WERI-Rb-1 (cell line): ENCODE measurements around the gene WAPL.
"Not testable (repeated sequence)": the region's sequence is repeated elsewhere in the genome, so short reads cannot be mapped to it uniquely, and the experiment has no call there.

Experiments used
- DNase-seq: peaks from one replicate; pipeline ENCODE4 v3.0.0-alpha.2; 2020
- H3K27ac ChIP-seq: fragments of 250-450 bp; sonication (Bioruptor Pico); 2 replicates; pipeline ENCODE4 v1.5.1; 2020; ENCODE audit warnings: mild to moderate bottlenecking, moderate library complexity
- H3K27me3 ChIP-seq: fragments of 250-450 bp; sonication (Bioruptor Pico); 2 replicates; pipeline ENCODE4 v1.5.1; 2021; ENCODE audit warnings: mild to moderate bottlenecking, low read depth, moderate library complexity; ENCODE audit not compliant: insufficient read depth, severe bottlenecking
- H3K36me3 ChIP-seq: fragments of 250-450 bp; sonication (Bioruptor Pico); 2 replicates; pipeline ENCODE4 v1.5.1; 2020; ENCODE audit warnings: mild to moderate bottlenecking, moderate library complexity
- H3K4me3 ChIP-seq: 2 replicates; pipeline ENCODE4 v1.5.1; 2011; ENCODE audit warnings: low read depth, mild to moderate bottlenecking, control low read depth, low read length
- H3K9me3 ChIP-seq: fragments of 250-450 bp; sonication (Bioruptor Pico); 2 replicates; pipeline ENCODE4 v1.5.1; 2021; ENCODE audit warnings: mild to moderate bottlenecking, moderate library complexity; ENCODE audit not compliant: severe bottlenecking
- TF ChIP-seq, protein P1 (sequence below): IDR thresholded peaks from 2 replicates; pipeline ENCODE4 v1.5.1; 2011; ENCODE audit warnings: low read depth, mild to moderate bottlenecking, control low read depth, inconsistent platforms, low read length

WAPL gene, protein sequence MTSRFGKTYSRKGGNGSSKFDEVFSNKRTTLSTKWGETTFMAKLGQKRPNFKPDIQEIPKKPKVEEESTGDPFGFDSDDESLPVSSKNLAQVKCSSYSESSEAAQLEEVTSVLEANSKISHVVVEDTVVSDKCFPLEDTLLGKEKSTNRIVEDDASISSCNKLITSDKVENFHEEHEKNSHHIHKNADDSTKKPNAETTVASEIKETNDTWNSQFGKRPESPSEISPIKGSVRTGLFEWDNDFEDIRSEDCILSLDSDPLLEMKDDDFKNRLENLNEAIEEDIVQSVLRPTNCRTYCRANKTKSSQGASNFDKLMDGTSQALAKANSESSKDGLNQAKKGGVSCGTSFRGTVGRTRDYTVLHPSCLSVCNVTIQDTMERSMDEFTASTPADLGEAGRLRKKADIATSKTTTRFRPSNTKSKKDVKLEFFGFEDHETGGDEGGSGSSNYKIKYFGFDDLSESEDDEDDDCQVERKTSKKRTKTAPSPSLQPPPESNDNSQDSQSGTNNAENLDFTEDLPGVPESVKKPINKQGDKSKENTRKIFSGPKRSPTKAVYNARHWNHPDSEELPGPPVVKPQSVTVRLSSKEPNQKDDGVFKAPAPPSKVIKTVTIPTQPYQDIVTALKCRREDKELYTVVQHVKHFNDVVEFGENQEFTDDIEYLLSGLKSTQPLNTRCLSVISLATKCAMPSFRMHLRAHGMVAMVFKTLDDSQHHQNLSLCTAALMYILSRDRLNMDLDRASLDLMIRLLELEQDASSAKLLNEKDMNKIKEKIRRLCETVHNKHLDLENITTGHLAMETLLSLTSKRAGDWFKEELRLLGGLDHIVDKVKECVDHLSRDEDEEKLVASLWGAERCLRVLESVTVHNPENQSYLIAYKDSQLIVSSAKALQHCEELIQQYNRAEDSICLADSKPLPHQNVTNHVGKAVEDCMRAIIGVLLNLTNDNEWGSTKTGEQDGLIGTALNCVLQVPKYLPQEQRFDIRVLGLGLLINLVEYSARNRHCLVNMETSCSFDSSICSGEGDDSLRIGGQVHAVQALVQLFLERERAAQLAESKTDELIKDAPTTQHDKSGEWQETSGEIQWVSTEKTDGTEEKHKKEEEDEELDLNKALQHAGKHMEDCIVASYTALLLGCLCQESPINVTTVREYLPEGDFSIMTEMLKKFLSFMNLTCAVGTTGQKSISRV (N-terminal part only)

DNA sequence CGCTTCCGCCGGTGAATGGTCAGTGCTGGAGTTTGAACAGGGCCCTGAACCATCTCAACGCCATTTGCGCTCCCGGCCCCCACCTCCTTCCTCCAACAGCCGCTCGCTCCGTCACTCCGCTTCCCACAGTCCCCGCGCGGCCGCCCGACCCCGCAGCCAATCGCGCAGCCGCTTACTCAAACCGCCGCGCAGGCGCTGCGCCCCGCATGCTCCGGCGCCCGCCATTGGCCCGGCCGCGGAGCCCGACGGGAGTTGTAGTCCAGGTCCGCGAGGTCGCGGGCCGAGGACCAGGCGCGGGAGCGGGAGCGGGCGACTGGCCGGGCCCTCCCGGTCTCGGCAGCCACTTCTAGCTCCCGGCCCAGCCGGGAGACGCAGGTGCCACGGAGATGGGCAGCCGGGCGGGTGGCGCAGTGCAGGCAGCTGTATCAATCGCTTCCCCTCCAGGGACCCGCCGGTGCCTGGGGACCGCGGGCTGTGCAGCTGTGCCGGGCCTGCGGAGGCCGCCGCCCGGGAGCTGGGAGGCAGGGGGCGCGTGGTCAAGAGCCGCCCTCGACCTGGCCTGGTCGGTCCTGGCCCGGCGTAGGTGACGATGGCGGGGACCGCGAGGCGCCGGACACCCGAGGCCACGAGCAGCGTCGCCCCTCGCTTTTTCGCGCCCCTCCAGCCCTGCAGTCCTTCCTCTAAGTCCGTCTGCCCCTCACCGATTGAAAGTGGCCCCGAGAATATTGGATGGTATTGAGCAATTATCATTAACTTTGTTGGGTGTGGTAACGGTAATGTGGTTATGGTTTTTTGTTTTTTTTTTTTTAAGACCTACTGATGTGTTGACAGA is at the start of gene WAPL:
Gene WAPL (minus strand): TSS at position 115 of the 832 bp plus-strand sequence. CDS start 3,723 bp downstream, outside the sequence.
- Histone ChIP-seq H3K4me3 (peak within 1 kb of the TSS; percentile 98), H3K27ac (peak within 1 kb of the TSS; percentile 95), H3K36me3 (peaks cover 36% of the 10 kb centered on the region), H3K9me3 (no peaks in the 10 kb centered on the region), H3K27me3 (no peaks in the 10 kb centered on the region)
- peak; percentile 94 for DNase-seq
- TF ChIP-seq, protein P1, sequence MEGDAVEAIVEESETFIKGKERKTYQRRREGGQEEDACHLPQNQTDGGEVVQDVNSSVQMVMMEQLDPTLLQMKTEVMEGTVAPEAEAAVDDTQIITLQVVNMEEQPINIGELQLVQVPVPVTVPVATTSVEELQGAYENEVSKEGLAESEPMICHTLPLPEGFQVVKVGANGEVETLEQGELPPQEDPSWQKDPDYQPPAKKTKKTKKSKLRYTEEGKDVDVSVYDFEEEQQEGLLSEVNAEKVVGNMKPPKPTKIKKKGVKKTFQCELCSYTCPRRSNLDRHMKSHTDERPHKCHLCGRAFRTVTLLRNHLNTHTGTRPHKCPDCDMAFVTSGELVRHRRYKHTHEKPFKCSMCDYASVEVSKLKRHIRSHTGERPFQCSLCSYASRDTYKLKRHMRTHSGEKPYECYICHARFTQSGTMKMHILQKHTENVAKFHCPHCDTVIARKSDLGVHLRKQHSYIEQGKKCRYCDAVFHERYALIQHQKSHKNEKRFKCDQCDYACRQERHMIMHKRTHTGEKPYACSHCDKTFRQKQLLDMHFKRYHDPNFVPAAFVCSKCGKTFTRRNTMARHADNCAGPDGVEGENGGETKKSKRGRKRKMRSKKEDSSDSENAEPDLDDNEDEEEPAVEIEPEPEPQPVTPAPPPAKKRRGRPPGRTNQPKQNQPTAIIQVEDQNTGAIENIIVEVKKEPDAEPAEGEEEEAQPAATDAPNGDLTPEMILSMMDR, result no peak

DNA sequence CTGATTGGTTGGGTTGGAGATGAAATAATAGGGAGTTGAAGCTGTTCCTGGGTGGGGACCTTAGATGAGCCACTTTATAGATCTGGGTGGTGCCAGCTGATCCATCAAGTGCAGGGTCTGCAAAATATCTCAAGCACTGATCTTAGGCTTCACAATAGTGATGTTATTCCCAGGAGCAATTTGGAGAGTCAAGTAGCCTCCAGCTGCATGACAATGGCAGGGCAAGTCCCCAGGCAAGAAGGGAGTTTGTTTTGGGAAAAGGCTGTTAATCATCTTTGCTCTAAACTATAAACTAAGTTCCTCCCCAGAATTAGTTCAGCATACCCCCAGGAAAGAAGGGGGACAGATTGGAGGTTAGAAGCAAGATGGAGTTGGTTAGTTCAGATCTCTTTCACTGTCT is 47.7 kb upstream of the WAPL start:
- Histone ChIP-seq H3K27ac (no peak overlapping the region), H3K4me3 (no peak overlapping the region), H3K27me3 (no peaks in the 10 kb centered on the region), H3K9me3 (peaks cover 3% of the 10 kb centered on the region), H3K36me3 (no peaks in the 10 kb centered on the region)
- DNase-seq, result no peak
- TF ChIP-seq, protein P1, result no peak

DNA sequence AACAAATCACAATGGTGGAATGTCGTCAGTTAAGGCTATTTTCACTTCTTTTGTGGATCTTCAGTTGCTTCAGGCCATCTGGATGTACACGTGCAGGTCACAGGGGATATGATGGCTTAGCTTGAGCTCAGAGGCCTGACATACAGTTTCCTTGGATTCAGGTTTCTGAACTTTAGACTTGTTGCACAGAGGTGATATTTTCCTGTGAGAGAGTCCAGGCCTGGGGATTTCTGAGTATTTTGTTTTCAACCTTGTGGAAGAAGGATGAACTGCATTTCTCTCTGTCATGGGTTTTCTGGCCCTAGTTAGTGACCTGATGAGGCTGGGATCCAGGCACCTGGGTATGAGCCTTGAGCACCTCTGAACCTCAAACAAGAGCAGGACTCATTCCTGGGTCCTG is 44.9 kb upstream of the WAPL start:
- DNase-seq, H3K27me3 ChIP-seq, H3K27ac ChIP-seq, H3K9me3 ChIP-seq, H3K4me3 ChIP-seq, H3K36me3 ChIP-seq: not testable (repeated sequence)
- TF ChIP-seq, protein P1, result 0 out of 2 replicates have a peak, but pooled peaks have one; percentile 4

DNA sequence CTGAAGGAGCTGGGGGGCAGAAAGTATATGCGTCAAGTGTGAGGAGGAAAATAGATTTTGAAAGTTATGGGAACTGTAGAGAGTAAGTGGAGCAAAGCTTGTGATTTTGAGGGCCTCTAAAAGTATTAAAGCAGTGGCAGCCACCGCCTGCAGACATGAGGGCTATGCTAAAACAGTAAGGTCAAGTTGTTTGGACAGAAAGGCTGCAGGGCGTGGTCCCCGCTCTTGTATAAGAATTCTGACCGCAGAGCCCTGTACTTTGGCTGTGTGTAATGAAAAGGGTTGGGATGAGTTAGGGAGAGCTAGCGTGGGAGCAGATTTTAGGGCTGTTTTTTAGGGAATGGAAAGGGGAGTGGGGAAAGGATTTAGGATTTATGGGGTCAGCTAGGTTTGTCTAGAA is 41.7 kb upstream of the WAPL start:
- peaks cover 13% of the 10 kb centered on the region for H3K9me3 ChIP-seq
- H3K36me3 ChIP-seq, result not testable (repeated sequence)

DNA sequence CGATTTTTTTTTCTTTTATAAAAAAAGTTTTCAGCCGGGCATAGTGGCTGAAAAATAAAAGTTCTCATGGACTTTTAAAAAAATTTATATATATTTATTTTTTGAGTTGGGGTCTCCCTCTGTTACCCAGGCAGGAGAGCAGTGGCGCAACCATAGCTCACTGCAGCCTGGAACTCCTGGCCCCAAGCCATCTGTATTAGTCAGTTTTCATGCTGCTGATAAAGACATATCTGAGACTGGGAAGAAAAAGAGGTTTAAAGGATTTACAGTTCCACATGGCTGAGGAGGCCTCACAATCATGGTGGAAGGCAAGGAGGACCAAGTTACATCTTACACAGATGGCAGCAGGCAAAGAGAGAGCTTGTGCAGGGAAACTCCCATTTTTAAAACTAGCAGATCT is 37.1 kb upstream of the WAPL start:
- DNase-seq, result peak; percentile 18
- H3K27ac ChIP-seq, H3K4me3 ChIP-seq, H3K27me3 ChIP-seq, H3K36me3 ChIP-seq: not testable (repeated sequence)
- peaks cover 13% of the 10 kb centered on the region for H3K9me3 ChIP-seq

More for the DNA sequence above, 41.7 kb upstream of the WAPL start:
- H3K27ac ChIP-seq, DNase-seq, H3K4me3 ChIP-seq, H3K27me3 ChIP-seq: not testable (repeated sequence)

- Histone ChIP-seq H3K36me3 (no peaks in the 10 kb centered on the region), H3K4me3 (no peak overlapping the region), H3K27ac (no peak overlapping the region), H3K27me3 (no peaks in the 10 kb centered on the region), H3K9me3 (peaks cover 13% of the 10 kb centered on the region)
- TF ChIP-seq, protein P1, result no peak
- DNase-seq, result no peak
Observed at GRCh38 chr10:86556933-86557649, 35.5 kb upstream of the WAPL start.
